Endothelial cell (in vitro differentiated cells): ENCODE data around the gene RBP4. TPM values are rescaled to one million over a fixed set of nuclear protein-coding genes. Genes with fewer than 3 reads are reported as not detected.
A peak's percentile ranks its signal among the peaks of the same experiment; 100 is the strongest.
"Not testable (repeated sequence)": the region's sequence is repeated elsewhere in the genome, so short reads cannot be mapped to it uniquely, and the experiment has no call there.

Source experiments
- DNase-seq: peaks from one replicate; pipeline ENCODE4 v3.0.0; 2021; ENCODE audit warnings: low spot score
- H3K27ac Mint-ChIP-seq: one replicate; pipeline ENCODE4 v1.8.0; 2021; ENCODE audit warnings: mixed read lengths, inconsistent platforms; ENCODE audit not compliant: unreplicated experiment
- H3K27me3 Mint-ChIP-seq: one replicate; pipeline ENCODE4 v1.8.0; 2021; ENCODE audit warnings: mild to moderate bottlenecking, moderate library complexity, mixed read lengths, inconsistent platforms; ENCODE audit not compliant: unreplicated experiment
- H3K36me3 Mint-ChIP-seq: one replicate; pipeline ENCODE4 v1.8.0; 2021; ENCODE audit warnings: mild to moderate bottlenecking, low read depth, mixed read lengths, inconsistent platforms; ENCODE audit not compliant: unreplicated experiment
- H3K4me1 Mint-ChIP-seq: one replicate; pipeline ENCODE4 v1.8.0; 2021; ENCODE audit warnings: mild to moderate bottlenecking, mixed read lengths, inconsistent platforms; ENCODE audit not compliant: unreplicated experiment
- H3K4me3 Mint-ChIP-seq: one replicate; pipeline ENCODE4 v1.8.0; 2021; ENCODE audit warnings: mild to moderate bottlenecking, mixed read lengths, inconsistent platforms; ENCODE audit not compliant: unreplicated experiment
- H3K9me3 Mint-ChIP-seq: one replicate; pipeline ENCODE4 v1.8.0; 2021; ENCODE audit warnings: mixed read lengths, inconsistent platforms; ENCODE audit not compliant: unreplicated experiment
- total RNA-seq: library from RNA; stranded (reverse); fragmentation: NEBNext Ultra II Directional; extraction: Animal tissue kit (Norgen Biotek cat#: 25700); gene quantifications from one replicate; pipeline ENCODE4 v1.2.1, GENCODE V29; 2021; ENCODE audit not compliant: unreplicated experiment
- TF ChIP-seq, protein P1 (sequence below): fragments of 200-600 bp; sonication (generic); IDR thresholded peaks from one replicate; pipeline ENCODE4 v1.5.0; 2021; ENCODE audit warnings: antibody characterized with exemption; ENCODE audit not compliant: unreplicated experiment

The RBP4 gene
- total RNA-seq, 1 donor from 2014 or later = not detected

DNA sequence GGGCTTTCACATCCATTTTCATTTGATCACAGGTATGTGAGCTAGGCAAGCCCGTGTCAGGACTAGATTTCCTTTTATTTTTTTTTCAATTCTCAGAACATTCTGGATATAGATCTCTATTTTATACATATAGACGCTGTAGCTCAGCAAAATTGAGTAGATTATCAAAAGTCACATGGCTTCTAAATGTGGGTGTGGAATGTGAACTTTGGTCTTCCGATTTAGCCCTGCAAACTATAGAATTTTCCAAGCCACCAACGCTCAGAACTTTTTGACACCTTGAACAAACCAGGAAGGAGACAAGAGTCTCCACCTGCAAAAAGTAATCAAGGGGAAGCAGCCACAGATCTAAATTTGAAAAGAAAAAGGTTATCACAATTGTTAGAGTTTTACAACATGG is 50.4 kb downstream of the RBP4 start:
- H3K4me1 Mint-ChIP-seq = peaks cover 6% of the 10 kb centered on the region
- H3K27ac Mint-ChIP-seq = no peak overlapping the region
- DNase-seq = no peak
- no peaks in the 10 kb centered on the region for H3K36me3 Mint-ChIP-seq
- no peaks in the 10 kb centered on the region for H3K9me3 Mint-ChIP-seq
- no peaks in the 10 kb centered on the region for H3K27me3 Mint-ChIP-seq
- TF ChIP-seq, protein P1, sequence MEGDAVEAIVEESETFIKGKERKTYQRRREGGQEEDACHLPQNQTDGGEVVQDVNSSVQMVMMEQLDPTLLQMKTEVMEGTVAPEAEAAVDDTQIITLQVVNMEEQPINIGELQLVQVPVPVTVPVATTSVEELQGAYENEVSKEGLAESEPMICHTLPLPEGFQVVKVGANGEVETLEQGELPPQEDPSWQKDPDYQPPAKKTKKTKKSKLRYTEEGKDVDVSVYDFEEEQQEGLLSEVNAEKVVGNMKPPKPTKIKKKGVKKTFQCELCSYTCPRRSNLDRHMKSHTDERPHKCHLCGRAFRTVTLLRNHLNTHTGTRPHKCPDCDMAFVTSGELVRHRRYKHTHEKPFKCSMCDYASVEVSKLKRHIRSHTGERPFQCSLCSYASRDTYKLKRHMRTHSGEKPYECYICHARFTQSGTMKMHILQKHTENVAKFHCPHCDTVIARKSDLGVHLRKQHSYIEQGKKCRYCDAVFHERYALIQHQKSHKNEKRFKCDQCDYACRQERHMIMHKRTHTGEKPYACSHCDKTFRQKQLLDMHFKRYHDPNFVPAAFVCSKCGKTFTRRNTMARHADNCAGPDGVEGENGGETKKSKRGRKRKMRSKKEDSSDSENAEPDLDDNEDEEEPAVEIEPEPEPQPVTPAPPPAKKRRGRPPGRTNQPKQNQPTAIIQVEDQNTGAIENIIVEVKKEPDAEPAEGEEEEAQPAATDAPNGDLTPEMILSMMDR = no peak
- H3K4me3 Mint-ChIP-seq = no peak overlapping the region

DNA sequence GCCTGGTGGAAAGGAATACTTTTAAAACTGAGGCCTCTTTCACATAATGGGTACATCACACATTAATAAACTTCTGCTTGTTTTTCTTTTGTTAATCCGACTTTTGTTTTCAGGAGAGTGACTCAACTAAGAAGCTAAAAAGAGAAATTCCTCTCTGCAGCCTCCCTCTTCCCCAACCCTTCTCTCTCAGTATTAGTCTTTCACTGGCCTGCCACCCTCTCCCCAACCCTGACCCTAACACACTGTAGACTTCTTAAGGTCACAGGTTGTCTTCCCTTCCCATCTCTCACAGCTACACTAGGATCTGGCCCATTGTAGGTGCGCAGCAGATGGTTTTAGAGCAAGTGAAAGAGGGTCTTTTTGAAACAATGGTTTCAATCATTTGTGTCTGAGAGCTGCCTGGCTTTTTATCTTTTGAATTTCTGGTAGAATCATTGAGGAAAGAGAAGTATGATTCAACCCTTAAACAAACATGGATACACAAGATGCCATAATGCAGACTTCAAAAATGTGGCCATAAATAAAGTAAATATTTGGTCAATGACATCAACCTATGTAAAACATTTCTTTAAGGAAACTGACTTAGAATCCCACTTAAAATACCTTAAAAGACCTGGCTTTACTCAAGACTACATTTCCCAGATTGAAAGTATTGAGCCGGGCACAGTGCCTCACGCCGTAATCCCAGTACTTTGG is 52.5 kb downstream of the RBP4 start:
- no peak overlapping the region for H3K27ac Mint-ChIP-seq
- no peak overlapping the region for H3K4me3 Mint-ChIP-seq
- no peak for DNase-seq

DNA sequence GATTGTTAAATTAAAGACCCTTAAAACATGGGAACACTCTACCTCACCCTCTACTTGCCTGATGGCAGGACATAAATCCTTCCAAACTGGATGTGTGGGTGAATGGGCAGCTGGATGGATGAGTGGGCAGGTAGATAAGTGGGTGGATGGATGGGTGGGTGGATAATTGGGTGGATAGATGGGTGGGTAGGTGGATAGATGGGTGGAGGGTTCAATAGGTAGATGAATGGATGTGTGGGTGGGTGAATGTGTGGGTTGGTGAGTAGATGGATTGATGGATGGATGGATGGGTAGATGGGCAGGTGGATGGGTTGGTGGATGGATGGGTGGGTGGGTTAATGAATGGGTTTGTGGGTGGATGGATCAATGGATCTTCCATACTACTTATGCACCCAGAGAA is 53.5 kb downstream of the RBP4 start:
- H3K36me3 Mint-ChIP-seq = no peaks in the 10 kb centered on the region
- TF ChIP-seq, protein P1 = no peak
- no peak overlapping the region for H3K4me3 Mint-ChIP-seq
- H3K4me1 Mint-ChIP-seq = peaks cover 2% of the 10 kb centered on the region
- peaks cover 2% of the 10 kb centered on the region for H3K27me3 Mint-ChIP-seq
- H3K27ac Mint-ChIP-seq = no peak overlapping the region
- no peaks in the 10 kb centered on the region for H3K9me3 Mint-ChIP-seq
- DNase-seq = no peak

More for the DNA sequence above, 52.5 kb downstream of the RBP4 start:
- no peaks in the 10 kb centered on the region for H3K27me3 Mint-ChIP-seq
- H3K36me3 Mint-ChIP-seq = no peaks in the 10 kb centered on the region
- TF ChIP-seq, protein P1 = no peak
- no peaks in the 10 kb centered on the region for H3K9me3 Mint-ChIP-seq
- H3K4me1 Mint-ChIP-seq = no peaks in the 10 kb centered on the region

DNA sequence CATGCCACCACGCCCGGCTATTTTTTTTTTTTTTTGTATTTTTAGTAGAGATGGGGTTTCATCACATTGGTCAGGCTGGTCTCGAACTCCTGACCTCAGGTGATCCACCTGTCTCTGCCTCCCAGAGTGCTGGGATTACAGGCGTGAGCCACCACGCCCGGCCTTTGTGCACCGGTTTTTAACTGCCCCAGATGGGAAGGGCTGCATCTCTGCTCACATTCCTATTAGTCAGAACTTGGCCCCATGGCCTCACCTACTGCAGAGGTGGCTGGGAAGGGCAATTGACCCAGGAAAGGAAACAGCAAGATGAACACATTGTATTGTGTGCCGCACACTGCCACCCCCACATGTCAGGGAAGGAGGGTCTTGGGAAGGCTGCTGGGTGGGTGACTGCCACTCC is 54.0 kb downstream of the RBP4 start:
- H3K9me3 Mint-ChIP-seq, H3K27me3 Mint-ChIP-seq, DNase-seq, H3K4me1 Mint-ChIP-seq, H3K4me3 Mint-ChIP-seq, H3K27ac Mint-ChIP-seq, H3K36me3 Mint-ChIP-seq: not testable (repeated sequence)

DNA sequence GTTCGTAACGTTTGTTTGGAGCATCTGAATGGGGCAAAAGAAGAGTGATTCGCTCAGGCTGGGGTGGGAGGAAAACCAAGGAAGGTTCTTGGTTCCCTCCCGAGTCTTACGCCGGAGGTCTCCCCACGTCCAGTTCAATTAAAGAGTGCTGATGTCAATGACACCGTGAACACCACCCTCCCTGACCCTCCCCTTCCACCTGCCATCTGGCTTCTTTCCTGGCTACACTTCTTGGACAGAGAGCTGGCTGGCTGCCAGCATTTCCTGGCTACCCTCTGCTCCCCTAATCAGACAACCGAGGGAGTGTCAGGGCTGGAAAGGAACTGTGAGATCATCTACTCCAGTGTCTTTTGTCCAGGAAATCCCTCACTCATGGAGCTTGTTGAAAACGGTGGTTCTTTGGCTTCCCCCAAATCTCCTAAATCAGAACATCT is 58.7 kb downstream of the RBP4 start:
- no peaks in the 10 kb centered on the region for H3K36me3 Mint-ChIP-seq
- no peak overlapping the region for H3K4me3 Mint-ChIP-seq
- peaks cover 4% of the 10 kb centered on the region for H3K27me3 Mint-ChIP-seq
- peak; percentile 25 for DNase-seq
- H3K9me3 Mint-ChIP-seq = no peaks in the 10 kb centered on the region
- no peak overlapping the region for H3K27ac Mint-ChIP-seq
- H3K4me1 Mint-ChIP-seq = peaks cover 8% of the 10 kb centered on the region
- TF ChIP-seq, protein P1 = peak; percentile 17

Other genes with a start within 250 kb of the RBP4 start
- gene MYOF, start 118.9 kb downstream of the RBP4 start, total RNA-seq = 12.4 TPM
- gene CEP55, start 104.6 kb downstream of the RBP4 start, total RNA-seq = 3.5 TPM
- not detected for gene FFAR4, start 34.6 kb downstream of the RBP4 start, total RNA-seq
- gene PDE6C, start 11.3 kb upstream of the RBP4 start, total RNA-seq = not detected
- 14.6 TPM for gene FRA10AC1, start 101.4 kb upstream of the RBP4 start, total RNA-seq
- 0.26 TPM for gene LGI1, start 156.7 kb upstream of the RBP4 start, total RNA-seq